GM06990 (cell line): ENCODE results near the gene PITPNM2.

ENCODE experiments used
- DNase-seq: peaks from one replicate; pipeline ENCODE4 v3.0.0-alpha.2; 2011; ENCODE audit not compliant: insufficient read length; ENCODE audit errors: extremely low read depth
- H3K27me3 ChIP-seq: replicated peaks from 2 replicates; pipeline ENCODE4 v1.6.0; 2011; ENCODE audit warnings: low read length; ENCODE audit not compliant: control insufficient read depth, insufficient read depth
- H3K36me3 ChIP-seq: 2 replicates; pipeline ENCODE4 v1.5.1; 2011; ENCODE audit warnings: low read length; ENCODE audit not compliant: control insufficient read depth, insufficient read depth
- H3K4me3 ChIP-seq: replicated peaks from 2 replicates; pipeline ENCODE4 v1.5.1; 2011; ENCODE audit warnings: low read depth, mild to moderate bottlenecking, control low read depth, low read length
- TF ChIP-seq, protein P1 (sequence below): IDR thresholded peaks from 2 replicates; pipeline ENCODE4 v1.5.1; 2011; ENCODE audit warnings: low read length, control low read depth, mild to moderate bottlenecking, inconsistent platforms; ENCODE audit not compliant: insufficient read depth, poor library complexity, severe bottlenecking

Gene PITPNM2

DNA sequence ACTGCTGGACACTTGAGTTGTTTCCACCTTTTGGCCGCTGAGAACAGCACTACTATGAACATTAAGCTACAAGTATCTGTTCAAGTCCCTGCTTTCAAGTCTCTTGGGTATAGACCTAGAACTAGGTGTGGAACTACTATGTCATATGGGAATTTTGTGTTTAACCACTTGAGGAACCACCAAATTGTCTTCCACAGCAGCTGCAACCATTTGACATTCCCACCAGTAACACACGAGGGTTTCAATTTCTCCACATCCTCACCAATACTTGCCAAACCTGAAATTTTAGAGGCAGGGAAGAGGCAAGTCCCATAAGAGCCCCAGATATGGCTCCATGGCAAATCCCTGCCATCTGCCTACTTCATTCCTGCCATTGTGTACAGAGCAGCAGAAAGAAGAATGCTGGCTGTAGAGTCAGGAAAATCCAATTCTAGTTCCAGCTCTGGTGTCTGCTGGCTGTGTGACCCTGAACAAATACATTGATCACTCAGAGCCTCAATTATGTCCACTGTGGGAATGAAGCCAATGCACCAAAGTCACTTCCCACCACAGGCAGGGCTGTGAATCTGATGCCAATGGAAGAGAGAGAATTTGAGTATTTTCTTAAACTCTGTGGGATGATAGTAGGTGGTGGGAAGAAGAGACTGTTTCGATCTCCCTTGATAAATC, 17.8 kb downstream of the PITPNM2 start:
- no peak overlapping the region for H3K4me3 ChIP-seq
- TF ChIP-seq, protein P1, sequence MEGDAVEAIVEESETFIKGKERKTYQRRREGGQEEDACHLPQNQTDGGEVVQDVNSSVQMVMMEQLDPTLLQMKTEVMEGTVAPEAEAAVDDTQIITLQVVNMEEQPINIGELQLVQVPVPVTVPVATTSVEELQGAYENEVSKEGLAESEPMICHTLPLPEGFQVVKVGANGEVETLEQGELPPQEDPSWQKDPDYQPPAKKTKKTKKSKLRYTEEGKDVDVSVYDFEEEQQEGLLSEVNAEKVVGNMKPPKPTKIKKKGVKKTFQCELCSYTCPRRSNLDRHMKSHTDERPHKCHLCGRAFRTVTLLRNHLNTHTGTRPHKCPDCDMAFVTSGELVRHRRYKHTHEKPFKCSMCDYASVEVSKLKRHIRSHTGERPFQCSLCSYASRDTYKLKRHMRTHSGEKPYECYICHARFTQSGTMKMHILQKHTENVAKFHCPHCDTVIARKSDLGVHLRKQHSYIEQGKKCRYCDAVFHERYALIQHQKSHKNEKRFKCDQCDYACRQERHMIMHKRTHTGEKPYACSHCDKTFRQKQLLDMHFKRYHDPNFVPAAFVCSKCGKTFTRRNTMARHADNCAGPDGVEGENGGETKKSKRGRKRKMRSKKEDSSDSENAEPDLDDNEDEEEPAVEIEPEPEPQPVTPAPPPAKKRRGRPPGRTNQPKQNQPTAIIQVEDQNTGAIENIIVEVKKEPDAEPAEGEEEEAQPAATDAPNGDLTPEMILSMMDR = no peak

DNA sequence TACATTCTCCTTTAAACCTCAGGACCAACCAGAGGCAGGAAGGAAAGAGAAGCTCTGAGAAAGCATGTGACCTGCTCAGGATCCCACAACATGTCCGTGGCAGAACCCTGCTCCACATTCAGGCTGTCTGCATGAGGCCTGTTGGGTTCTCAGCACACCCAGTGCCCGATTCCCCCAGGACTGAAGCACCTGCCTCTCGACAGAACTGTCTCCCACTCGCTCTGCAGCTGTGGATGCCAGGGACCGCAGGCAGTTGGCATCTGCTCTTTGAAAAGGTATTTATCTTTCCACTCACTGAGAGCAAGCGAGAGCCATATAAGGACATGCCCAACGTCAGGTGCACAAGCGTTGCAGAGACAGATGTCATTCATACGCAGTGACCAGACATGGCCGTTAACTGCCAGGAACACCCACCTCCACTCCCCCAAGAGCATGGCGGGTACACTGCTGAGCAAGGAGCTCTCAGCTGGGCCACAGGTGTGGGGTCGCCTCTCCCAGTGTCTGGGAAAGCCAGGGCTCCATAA, 18.9 kb downstream of the PITPNM2 start:
- H3K27me3 ChIP-seq = no peaks in the 10 kb centered on the region
- TF ChIP-seq, protein P1 = no peak
- H3K4me3 ChIP-seq = no peak overlapping the region
- H3K36me3 ChIP-seq = no peaks in the 10 kb centered on the region
- no peak for DNase-seq

More for the DNA sequence above, 17.8 kb downstream of the PITPNM2 start:
- Histone ChIP-seq H3K27me3 (no peaks in the 10 kb centered on the region), H3K36me3 (no peaks in the 10 kb centered on the region)
- no peak for DNase-seq

DNA sequence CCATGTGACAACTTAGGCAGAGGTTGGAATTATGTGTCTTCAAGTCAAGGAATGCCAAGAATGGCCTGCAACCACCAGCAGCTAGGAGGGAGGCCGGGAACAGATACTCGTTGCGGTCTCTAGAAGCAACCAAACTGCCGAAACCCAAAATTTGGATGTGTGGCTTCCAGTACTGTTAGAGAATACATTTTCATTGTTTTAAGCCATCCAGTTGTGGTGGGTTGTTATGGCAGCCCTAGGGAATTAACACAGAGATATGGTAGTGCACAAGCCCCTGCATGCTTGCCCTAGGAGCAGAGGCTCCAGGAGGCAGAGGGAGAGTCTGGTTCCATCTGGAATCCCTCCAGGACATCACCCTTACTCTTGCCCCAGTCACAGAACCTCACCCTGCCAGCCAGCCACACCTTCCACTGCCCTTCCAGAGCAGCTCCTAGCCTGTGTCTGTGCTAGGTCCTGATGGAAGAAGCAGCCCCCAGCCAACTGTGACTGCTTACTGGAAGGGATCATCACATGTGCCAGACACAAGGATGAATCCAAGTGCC, 19.5 kb downstream of the PITPNM2 start:
- H3K27me3 ChIP-seq = no peaks in the 10 kb centered on the region
- DNase-seq = no peak
- no peak overlapping the region for H3K4me3 ChIP-seq
- TF ChIP-seq, protein P1 = no peak
- no peaks in the 10 kb centered on the region for H3K36me3 ChIP-seq

DNA sequence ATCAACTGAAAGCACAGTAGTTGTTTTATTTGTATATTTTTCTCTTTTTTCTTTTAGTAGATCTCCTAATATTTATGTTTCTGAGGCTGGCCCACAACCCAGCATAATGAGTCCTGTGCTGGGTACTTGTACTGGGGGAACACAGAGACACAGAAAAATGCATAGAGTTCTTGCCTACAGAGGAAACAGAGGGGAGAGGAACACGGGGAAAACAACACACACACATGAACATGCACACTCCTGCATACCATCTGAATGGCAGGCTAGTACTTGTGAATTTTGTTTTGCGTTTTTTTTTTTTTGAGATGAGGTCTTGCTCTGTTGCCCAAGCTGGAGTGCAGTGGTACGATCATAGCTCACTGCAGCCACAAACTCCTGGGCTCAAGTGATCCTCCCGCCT, 21.3 kb downstream of the PITPNM2 start:
- no peak overlapping the region for H3K4me3 ChIP-seq
- no peaks in the 10 kb centered on the region for H3K27me3 ChIP-seq
- TF ChIP-seq, protein P1 = no peak
- no peaks in the 10 kb centered on the region for H3K36me3 ChIP-seq
- no peak for DNase-seq

DNA sequence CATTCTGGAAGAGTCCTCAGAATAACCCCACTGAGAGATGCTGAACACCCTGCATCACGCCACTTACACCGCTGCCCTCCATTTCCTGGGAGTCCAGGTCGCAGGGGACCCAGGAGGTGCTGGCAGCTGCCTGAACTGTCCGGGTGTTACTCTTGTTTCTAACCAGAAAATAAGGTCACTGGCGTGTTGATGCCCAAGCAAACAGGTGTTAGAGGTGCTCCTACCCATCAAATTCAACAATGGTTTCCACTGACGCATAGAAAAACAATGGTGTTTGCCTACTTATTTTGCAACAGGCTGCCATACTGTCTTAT, 23.8 kb downstream of the PITPNM2 start:
- DNase-seq = no peak
- Histone ChIP-seq H3K27me3 (no peaks in the 10 kb centered on the region), H3K4me3 (no peak overlapping the region), H3K36me3 (no peaks in the 10 kb centered on the region)
- TF ChIP-seq, protein P1 = no peak
